Stimulated activated CD8-positive, alpha-beta memory T cell treated with anti-CD3 and anti-CD28 coated beads, Interleukin-15, amount 100 ng/mL, for 24 hours (primary cell): ENCODE results near the gene OR2F2.

Experiments
- DNase-seq: peaks from one replicate; pipeline ENCODE4 v3.0.0-alpha.2; 2020; ENCODE audit warnings: low read depth

OR2F2 gene, protein sequence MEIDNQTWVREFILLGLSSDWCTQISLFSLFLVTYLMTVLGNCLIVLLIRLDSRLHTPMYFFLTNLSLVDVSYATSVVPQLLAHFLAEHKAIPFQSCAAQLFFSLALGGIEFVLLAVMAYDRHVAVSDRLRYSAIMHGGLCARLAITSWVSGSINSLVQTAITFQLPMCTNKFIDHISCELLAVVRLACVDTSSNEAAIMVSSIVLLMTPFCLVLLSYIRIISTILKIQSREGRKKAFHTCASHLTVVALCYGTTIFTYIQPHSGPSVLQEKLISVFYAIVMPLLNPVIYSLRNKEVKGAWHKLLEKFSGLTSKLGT

DNA sequence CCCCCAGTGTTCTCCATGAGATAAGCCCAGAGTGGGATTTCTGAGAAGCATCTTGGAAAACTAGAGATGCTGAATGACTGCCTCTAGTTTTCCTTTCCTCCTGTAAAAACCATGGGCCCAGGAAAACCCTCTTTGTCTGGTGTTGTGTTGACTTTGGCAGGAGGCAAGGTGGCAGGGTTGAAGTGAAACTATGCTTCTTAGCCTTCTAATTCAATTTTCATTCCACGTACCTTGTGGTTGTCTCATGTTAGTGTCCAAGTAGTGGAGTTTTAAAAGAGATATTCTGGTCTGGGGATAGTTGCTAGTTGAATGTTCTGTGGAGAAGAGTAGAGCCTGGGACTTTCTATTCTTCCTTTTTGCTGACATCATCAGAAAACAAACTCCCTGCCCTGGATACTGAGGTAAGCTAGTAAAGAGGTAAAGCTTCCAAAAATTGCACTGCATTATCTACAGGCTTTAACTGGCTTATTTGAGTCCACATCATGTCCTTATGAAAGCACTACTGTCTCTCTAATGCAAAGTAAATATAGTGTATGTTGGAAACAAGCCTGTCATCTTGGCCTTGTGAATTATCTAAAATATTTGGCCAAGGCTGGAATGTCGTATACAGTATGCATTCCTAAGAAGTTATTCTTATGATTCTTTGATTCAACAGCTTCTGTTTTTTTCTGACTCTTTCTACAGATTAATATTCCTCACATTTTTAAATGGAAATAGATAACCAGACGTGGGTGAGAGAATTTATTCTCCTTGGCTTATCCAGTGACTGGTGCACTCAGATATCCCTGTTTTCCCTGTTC is at the start of gene OR2F2:
TSS of gene OR2F2 (plus strand) at position 708 of the 800 bp plus-strand sequence. CDS start at position 708, 0 bp downstream.
- no peak for DNase-seq

DNA sequence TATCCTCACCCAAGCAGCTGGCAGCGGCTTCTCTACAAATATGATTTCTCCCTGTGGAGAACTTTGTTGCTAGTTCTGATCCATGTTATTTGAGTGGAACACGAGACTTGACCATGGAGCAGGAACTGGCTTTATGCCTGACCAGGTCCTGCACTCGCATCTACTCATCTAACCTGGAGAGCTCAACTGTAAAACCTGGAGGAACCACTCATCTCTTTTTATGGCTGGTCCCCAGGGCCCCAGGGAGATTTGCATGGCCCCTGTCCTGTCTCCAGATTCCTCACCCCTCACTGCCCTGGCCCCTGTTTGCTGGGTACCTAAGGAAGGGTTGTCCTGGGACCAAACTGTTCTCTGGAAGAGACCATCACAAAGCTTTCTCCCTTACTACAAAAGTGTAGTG is 49.1 kb upstream of the OR2F2 start:
- no peak for DNase-seq

DNA sequence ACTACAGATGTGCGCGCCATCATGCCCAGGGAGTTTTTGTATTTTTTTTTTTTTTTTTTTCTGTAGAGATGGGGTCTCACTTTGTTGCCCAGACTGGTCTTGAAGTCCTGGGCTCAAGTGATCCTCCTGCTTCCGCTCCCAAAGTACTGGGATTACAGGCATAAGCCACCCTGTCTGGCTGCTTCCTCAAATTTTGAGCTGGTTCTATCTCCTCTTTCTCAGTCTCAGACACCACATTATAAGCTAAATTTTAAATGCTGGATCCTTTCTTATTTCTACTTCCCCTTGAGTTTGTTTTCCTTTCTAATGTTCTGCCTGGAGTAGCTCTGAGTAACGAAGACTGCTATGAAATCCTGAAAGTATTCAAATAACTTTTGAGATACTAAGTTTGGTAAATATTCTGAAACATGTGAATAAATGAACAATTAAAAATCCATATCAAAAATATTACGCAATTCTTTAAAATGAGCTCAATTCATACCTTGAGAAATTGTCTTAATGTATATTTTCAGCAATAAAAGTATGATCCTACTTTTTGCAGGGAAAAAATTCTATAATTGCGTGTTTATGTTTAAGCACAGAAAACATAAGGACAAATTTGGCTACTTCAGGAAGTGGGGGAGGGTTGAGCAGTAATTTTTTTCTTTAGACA is 48.1 kb upstream of the OR2F2 start:
- DNase-seq = no peak

- DNase-seq = no peak
Measured at GRCh38 chr7:143889068-143889467, 46.0 kb upstream of the OR2F2 start.

GRCh38 chr7:143890558-143890957 is 44.5 kb upstream of the OR2F2 start:
- no peak for DNase-seq

DNA sequence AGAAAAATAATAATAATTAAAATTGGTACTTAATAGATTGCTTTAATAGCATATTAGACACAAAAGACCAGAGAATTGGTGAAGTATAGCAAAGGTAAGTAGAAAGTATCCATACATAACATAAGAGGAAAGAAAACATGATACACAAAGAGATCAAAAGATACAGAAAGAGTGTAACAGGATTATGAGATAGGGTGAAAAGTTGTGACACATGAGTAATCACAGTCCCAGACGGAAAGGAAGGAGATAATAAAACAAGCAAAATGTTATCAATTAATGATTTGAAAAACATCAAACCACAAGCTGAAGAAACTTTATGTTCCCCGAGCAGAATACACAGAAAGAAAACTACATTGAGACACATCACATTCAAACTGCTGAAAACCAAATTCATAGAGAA is 43.6 kb upstream of the OR2F2 start:
- DNase-seq = no peak

- DNase-seq = no peak
Measured at GRCh38 chr7:143892527-143893300, 42.3 kb upstream of the OR2F2 start.

DNA sequence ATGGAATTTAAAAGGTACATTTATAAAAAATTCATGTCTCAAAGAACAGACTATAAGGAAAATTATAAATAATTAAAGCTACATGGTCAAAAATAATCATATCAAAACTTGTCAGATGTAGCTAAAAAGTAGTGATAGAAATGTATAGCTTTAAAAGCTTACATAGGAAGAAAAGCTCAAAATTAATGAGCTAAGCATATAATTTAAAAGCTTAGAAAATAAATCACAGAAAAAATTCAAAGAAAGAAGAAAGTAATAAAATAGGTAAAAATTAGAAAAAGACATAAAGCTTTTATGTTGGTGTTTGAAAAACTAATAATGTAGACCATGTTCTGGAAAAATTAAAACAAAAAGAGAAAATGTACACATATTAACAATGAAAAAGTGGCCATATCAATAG is 38.4 kb upstream of the OR2F2 start:
- no peak for DNase-seq

- no peak for DNase-seq
Measured at GRCh38 chr7:143898810-143899209, 36.2 kb upstream of the OR2F2 start.

DNA sequence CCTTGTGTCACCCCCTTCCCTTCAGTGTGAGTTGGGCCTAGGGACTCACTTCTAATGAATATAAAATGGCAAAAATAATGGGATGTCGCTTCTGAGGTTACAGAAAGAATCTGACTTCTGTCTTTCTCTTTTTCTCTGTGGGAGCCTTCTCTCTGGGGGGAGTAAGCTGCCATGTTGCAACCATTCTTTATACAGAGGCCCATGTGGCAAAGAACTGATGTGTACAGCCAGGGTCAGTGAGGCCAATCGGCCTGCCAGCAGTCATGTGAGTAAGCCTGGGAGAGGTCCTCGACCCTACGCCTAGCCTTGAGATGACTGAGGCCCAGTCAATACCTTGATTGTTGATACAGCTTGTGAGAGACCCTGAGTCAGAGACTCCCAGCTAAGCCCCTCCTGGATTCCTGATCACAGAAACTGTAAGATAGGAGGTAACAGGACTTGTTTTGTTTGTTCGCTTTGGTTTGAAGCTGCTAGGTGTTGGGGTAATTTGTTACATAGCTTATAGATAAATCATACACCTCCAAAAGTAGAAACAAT is 34.7 kb upstream of the OR2F2 start:
- no peak for DNase-seq

GRCh38 chr7:143901332-143901667 is 33.7 kb upstream of the OR2F2 start:
- DNase-seq = no peak

GRCh38 chr7:143901668-143902331 is 33.2 kb upstream of the OR2F2 start, which contains the start of gene TCAF1:
Gene TCAF1, minus strand, starts transcription at chr7:143902176. Its CDS starts 25,568 bp downstream, at chr7:143876608.
- DNase-seq = peak; percentile 77

DNA sequence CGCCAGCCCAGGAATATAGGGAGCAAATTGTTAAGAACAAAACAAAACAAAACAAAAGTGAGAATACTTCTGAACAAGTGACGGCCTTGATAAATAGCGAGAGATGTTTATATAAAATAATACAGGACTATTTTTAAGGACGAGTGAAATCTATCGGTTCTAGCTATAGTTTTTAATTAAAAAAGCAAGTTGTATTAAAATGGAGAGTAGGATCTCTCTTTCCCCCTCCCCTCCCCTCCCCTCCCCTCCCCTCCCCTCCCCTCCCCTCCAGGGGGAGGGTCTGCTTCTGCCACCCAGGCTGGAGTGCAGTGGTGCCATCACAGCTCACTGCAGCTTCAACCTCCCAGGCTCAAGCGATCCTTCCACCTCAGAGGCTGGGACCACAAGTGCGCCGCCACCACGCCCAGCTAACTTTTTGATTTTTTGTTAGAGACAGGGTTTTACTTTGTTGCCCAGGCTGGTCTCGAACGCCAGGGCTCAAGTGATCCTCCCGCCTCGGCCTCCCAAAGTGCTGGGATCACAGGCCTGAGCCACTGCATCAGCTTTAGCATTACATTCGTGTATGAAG is 32.6 kb upstream of the OR2F2 start:
- no peak for DNase-seq

DNA sequence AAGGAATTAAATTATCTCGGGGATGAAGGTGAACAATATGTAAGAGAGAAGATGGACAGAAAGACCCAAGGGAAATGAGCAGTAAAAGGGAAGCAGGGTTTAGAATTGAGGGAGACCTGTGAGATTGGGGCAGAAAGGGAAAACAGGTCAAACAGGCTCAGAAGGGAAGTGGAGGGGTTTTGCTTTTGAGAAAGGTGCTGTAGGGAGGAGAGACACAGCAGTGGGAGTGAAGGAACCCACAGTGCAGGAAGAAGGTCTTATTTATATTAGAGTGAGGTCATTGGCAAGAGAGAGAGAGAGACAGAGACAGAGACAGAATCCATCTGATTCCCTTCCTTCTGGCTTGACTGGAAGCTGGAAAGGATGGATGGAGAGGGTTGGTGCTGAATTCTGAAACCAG is 29.5 kb upstream of the OR2F2 start:
- no peak for DNase-seq

DNA sequence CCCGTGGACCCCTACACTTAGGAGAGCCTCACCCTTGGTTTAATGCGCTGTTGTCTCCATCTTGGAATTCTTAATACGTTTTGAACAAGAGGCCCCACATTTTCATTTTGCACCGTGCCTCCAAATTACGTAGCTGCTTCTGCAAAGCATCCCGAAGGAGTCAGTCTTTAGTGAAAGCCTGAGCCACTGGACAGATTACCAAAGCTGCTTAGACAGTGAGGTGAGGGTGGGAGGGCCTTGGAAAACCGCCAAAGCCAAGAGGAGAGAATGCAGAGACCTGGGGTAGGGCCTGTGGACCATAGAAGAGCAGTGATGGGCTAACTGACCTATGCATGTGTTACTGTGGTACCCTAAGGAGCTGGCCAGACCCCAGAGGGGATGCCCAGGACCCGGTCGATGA is 28.9 kb upstream of the OR2F2 start:
- DNase-seq = no peak

- DNase-seq = no peak
Measured at GRCh38 chr7:143906895-143907294, 28.1 kb upstream of the OR2F2 start.

- no peak for DNase-seq
Measured at GRCh38 chr7:143908120-143908519, 26.9 kb upstream of the OR2F2 start.

DNA sequence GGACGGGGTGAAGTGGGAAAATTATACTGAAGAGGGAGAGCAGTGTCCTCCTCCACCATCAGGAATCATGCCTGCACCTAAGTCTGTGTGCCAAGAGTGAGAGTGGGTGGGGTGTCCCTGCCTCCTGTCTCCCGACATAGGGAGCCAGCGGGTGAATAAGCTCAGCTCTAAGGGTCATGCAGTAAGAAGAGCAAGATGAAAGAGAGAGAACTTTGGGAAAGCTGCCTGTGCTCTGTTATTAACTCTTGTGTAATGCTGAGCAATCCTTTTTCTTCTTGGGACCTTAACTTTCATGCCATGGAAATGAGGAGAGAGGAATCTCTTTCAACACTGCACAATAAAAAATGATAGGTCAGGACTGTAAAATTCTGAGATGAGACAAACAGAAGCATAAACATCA is 25.2 kb upstream of the OR2F2 start:
- no peak for DNase-seq

DNA sequence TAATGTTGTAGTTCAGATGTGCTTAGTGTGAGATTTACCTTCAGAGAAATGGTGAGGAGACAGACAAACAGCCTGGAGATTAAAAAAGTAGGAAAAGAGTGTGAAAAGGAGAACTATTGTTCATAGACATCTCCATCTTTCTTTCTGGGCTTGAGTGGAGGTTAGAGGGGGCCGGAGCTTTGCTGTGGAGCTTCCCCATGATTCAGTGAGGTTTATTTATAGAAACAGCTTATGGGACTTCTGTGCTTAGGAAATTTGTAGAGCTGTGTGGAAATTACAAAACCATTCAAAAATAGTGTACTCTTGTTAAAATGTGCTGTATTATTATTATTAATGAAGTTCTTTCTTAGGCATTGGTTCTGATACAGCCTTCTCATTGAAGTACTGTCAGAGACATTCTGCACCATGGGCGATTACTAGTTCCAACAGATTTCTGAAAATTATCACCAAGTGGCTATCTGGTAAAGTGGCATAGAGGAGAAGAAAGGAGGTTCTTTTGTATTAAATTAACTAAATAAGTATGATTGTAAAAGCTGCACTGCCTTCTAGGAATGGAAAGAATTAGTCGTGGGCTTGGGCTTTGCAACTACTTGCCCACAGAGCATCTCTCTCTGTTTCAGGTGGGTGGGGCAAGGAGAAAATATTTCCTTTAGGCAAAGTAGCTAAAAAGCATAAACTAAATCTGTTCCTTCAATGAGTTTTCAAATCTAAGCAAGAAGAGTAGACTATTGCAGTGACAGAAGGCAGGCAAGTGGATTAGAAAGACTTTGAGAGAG is 24.4 kb upstream of the OR2F2 start:
- no peak for DNase-seq

DNA sequence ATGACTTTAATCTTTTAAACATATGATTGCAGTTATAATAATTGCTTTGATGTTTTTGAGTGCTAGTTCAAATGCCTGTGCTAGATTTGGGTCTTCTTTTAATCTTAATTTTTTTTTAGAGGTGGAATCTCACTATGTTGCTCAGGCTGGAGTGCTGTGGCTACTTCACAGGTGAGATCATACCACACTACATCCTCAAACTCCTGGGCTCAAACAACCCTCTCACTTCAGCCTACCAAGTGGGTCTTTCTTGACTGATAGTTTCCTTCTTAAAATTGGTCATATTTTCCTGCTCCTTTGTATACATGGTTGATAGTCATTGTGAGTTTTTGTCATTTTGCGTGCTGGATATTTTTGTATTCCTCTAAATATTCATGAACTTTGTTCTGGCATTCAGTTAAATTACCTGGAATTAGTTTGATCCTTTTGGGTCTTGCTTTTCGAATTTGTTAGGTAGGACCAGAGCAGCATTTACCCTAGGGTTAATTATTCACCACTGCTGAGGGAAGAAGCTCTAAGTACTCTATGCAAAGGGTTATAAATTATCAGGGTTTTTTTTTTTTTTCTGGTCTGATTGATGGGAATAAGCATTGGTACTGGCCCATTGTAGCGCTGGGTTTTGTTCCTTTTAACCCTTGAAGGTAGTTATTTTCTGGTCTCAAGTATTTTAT is 21.0 kb upstream of the OR2F2 start:
- no peak for DNase-seq
